NCI-H1417 (cell line): Measurements from ENCODE around the gene CDSN.
"Not testable (repeated sequence)": the region's sequence is repeated elsewhere in the genome, so short reads cannot be mapped to it uniquely, and the experiment has no call there.

Experiments
- DNase-seq, 3 experiments: peaks; one replicate each; lab custom pipeline; 2025; lab: John Stamatoyannopoulos, UW

CDSN gene

DNA sequence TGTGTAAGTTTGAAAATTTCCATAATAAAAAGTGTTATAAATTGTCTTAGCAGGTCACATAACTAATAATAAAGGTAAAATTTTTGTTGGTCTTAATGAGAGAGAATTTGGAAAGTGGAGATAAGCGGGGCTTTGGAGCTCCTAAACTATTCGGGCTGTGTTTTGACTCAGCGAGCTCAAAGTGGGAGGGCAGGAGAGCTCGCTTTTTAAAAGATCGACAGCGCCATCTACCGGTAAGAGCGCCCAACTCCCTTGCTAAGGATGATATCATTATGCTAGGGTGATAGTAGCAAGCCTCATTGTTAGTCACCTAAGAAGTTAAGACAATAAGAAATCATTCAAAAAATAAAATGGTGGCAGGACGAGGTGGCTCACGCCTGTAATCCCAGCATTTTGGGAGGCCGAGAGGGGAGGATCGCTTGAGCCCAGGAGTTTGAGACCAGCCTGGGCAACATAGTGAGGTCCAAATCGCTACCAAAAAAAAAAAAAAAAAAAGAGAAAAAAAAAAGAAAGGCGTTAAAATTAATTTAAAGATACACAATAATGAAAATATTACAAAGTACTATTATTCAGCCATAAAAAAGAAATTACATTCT is 32.7 kb downstream of the CDSN start:
- DNase-seq = peak; percentile 55 to 89 (median 85)

DNA sequence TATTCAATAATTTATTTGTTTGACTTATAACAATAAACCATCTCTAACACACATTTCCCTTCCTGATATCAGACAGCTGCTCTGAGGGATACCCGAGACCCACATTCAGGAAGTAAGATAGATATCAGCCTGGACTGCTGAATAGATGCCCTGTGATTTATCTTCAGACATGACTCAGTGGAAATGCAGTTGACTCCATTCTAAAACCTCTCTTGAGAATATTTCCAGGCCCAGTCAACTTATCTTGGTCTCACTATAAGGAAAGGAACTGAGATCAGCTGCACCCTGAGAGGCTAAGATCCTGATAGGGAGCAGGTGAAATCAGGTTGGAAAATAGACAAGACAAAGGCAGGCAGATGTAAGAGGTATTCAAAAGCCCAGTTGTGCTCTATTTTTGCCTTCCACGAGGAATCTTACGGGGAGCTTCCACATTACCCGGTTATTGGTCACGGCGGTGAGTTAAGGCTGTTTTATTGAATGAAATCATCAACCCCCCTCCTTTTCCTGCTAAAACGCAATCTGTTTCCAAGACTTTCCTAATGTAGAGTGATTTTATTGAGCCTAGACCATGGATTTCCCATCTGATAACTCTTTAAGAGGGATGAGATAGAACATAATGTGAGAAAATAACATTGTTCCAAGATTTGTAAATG is 33.3 kb downstream of the CDSN start:
- peak in 1 of 3 experiments; percentile 36 for DNase-seq

DNA sequence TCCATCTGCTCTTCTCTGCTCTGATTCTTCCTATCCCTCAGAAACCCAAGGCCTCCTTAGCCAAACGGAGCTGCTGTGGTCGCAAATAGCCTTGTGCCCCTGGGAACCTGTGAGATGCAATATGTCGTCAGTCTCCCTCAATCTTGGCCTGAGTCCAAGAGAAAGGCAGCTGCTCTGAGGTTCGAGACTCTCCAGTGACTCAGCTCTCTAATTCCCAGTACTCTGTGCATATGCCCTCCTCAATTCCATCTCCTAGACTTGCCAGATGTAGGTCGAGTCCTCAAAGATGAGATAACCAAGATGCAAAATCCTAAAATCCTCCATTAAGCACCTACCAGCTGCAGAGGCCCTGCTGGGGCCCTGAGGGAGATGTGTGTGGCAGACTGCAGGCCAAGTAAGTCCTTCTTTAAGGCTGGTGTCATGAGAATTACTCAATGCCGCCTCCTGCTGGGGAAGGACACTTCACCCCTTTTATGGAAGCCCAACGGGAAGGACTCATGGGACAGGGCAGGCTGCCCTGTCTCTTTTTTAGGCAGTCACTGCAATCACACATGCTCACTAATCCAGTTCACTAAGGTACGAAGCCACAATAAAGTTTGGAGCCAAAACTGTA is 36.4 kb downstream of the CDSN start:
- DNase-seq = peak in 2 of 3 experiments; percentile 7 to 32

DNA sequence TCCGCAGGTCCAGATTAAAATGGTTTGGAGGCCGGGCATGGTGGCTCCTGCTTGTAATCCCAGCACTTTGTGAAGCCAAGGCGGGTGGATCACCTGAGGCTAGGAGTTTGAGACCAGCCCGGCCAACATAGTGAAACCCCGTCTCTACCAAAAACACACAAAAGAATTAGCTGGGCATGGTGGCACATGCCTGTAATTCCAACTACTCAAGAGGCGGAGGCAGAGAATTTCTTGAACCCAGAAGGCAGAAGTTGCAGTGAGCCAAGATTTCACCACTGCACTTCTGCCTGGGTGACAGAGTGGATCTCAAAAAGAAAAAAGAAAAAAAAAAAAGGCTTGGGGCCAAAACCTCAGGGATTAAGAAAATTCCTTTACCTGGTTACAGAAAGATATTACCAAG is 38.4 kb downstream of the CDSN start:
- no peak for DNase-seq

DNA sequence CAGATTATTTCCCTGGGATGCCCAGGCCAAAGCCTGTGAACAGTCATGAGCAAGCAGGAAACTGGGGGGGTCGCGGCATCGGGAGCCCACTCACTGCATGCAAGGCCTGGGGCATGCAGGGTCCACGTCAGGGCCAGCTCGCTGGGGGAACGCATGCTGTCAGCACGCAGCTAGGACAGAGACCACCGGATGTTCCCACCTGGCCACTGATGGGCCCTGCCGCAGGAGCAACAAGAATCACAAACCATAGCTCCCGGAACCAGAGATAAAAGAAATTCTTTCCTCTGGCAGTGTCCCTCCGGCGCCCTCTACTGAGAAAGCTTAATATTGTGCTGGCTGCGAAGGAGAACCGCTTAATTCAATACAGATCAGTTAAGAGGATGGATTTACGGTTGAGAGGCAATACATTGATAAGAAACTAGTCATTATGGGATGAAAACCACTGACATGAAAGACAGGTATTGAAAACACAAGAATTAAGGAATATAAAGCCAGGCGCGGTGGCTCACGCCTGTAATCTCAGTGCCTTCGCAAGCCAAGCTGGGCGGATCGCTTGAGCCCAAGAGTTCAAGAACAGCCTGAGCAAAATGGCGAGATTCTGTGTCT is 40.5 kb downstream of the CDSN start:
- peak; percentile 56 to 72 (median 60) for DNase-seq

DNA sequence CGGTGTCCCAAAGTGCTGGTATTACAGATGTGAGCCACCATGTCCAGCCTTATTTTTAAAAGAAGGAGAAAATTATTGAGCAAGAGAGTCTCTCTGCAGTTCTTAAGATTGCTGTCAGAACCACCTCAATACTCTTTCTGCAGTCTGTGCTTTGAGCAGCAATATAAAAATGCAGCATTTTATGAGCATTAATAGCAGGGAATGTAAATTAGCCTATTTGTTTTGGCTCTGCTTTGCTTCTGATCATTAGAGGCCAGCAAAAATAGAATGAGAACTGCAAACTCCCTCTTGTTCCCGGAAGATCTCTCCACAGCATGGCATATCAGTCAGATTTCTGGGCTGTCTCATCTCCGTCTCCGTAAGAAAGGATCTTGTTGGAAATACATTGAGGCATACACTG is 43.6 kb downstream of the CDSN start:
- DNase-seq = no peak

DNA sequence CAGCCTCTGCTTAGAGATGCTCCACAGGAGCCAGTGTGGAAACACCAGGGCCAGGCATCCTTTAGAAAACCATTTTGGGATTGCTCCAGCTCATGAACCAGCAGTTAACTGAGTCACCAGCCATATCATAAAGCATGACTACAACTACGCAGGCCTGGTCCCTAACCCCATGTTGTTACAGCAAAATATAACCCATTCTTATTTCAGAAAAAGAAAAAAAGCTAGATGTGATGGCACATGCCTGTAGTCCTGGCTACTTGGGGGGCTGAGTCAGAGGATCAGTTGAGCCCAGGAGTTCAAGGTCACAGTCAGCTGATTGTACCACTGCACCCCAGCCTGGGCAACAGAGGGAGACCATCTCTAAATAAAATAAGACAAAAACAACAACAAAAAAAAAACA is 44.7 kb downstream of the CDSN start:
- no peak for DNase-seq

DNA sequence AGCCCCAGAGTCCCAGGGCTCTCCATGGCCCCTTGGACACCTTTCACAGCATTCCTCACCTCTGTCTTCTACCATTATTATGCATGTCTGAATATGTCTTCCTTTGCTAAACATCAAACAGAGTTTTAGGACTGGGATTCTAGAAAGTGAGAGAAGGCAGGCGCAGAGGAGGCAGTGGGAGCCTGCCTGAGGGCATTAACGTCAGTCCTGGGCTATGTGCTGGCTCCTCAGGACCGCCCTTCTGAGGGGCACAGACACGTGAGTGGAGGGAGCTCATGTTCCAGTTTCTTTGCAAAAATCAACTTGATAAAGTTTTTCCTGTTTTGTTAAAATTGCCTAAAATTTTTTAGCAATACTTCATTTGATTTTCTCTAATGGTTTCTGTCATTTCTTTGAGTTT is 45.8 kb downstream of the CDSN start:
- DNase-seq = no peak

DNA sequence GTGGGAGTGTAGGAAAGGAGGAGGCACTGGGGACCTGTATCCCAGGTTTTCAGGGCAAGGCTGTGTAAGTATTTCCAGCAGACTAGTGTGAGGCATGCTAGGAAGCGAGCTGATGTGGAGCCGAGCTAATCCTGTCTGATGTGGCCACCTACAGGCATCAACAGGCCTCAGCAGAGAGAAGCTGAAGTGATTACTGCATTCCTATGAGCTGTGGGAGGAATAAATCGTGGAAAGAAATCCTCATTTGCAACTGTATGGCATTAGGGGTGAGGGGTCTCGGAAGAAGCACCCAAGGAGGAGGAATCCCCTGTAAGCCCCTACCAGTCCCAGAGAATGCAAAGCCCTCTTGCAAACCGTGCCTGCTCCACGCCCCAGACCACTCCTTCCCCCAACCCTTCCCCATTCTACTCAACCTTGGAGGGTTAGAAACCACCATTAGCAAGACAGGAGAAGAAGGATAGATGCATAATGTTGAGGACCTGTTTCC is 49.5 kb downstream of the CDSN start:
- peak in 2 of 3 experiments; percentile 6 to 26 for DNase-seq

DNA sequence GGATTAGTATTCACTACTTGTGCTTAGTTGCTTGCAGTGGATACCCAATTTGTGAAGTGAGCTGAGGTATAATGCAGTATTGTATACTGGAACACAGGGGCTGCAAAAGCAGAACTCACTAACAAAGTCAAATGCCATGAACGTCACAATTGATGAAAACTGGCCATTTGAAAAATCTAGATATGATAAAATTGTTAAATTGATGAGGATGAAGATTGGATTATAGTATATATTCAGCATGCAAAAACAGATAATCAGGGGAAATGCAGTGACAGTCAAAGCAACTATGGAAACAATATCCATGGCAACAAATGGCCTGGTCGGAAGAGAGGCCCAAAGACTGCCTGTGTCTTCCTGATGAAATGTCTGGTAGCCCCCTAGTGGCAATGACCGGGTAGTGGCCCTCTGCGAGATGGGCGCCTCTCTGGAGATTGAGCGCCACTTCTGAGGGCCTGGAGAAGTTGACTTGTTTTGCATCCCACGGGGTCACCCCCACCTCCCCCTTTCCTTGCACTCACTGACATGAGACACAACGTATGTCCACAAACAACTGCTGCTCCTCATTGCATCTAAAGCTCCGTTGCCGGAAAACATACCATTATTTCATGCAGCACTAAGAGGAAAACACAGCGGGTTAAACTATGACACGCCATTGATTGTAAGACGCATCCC is 51.4 kb downstream of the CDSN start:
- peak; percentile 54 to 85 (median 72) for DNase-seq

DNA sequence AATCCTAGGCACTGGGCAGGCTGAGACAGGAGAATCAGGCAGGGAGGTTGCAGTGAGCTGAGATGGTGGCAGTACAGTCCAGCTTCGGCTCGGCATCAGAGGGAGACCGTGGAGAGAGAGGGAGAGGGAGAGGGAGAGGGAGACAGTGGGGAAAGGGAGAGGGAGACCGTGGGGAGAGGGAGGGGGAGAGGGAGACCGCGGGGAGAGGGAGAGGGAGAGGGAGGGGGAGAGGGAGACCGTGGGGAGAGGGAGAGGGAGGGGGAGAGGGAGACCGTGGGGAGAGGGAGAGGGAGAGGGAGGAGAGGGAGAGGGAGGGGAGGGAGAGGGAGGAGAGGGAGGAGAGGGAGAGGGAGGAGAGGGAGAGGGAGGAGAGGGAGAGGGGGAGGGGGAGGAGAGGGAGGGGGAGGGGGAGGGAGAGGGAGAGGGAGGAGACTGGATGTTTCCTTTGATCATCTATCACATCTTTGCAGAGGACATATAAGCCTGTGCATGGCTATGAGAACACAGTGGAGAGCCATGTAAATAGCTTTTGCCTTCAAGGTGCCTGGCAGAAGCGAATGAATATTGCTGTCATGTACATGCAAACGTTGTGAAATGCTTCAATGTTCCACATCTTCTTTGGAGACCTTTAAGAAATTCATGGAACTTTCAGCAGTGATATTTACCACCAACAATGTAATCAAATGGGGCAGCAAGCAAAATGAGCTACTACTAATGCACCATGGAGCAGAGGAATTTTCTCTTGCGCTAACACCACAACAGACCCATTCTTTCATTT is 52.2 kb downstream of the CDSN start:
- not testable (repeated sequence) for DNase-seq

DNA sequence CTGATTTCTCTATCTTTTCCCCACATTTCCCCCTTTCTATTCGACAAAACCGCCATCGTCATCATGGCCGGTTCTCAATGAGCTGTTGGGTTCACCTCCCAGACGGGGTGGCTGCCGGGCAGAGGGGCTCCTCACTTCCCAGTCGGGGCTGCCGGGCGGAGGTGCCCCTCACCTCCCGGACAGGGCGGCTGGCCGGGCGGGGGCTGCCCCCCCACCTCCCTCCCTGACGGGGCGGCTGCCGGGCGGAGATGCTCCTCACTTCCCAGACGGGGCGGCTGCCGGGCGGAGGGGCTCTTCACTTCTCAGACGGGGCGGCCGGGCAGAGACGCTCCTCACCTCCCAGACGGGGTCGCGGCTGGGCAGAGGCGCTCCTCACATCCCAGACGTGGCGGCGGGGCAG is 53.2 kb downstream of the CDSN start:
- DNase-seq = not testable (repeated sequence)

DNA sequence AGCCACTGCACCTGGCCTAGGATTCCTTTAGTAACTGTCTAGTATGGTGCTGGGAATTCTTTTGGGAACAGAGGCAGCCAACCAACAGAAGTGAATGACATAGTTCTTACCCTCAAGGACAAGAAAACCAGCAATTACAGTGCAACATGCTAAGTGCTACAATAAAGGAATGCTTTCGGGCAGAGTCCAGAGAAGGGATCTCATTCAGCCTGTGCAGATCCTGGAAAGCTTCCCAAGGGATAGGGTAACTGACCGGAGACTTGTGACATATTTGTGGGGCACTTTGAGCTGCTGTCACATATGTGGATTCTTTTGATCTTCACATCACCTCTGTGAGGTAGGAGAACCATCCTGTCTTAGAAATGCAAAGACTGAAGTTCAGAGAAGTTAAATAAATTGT is 54.7 kb downstream of the CDSN start:
- DNase-seq = no peak
